Caco-2 (cell line): ENCODE results near the gene CST5. TPM values are rescaled to one million over a fixed set of nuclear protein-coding genes. Genes with fewer than 3 reads are reported as not detected.

Source experiments
- BruUV-seq: library from RNA; stranded (reverse); fragments of 400-500 nt; replicated peaks from 2 replicates; lab custom pipeline; 2021; lab: Mats Ljungman, UMichigan
- CTCF ChIA-PET: fragments of 300-600 bp; sonication (Branson Sonifier 250); formaldehyde crosslinking; loops from one replicate; lab custom pipeline; 2022; ENCODE audit warnings: antibody characterized with exemption; lab: Charles Lee
- POLR2A ChIA-PET: fragments of 300-600 bp; sonication (Branson Sonifier 250); formaldehyde crosslinking; loops from one replicate; lab custom pipeline; 2022; ENCODE audit warnings: antibody characterized with exemption; lab: Charles Lee
- DNase-seq, 2 experiments: peaks; one replicate each; pipeline versions ENCODE4 v3.0.0 to v3.0.0-alpha.2; 2020 to 2022
- H3K27me3 ChIP-seq: replicated peaks from 2 replicates; pipeline ENCODE4 v1.6.0; 2011; ENCODE audit warnings: low read length; ENCODE audit not compliant: control insufficient read depth, insufficient read depth
- H3K36me3 ChIP-seq: 2 replicates; pipeline ENCODE4 v1.5.1; 2011; ENCODE audit warnings: low read length; ENCODE audit not compliant: control insufficient read depth, insufficient read depth
- H3K4me1 ChIP-seq: fragments of 250-450 bp; sonication (Bioruptor Pico); 2 replicates; pipeline ENCODE4 v1.5.1; 2020; ENCODE audit warnings: mild to moderate bottlenecking
- H3K4me3 ChIP-seq: 2 replicates; pipeline ENCODE4 v1.5.1; 2011; ENCODE audit warnings: low read depth, mild to moderate bottlenecking, control low read depth, low read length
- H3K9me3 ChIP-seq: fragments of 250-450 bp; sonication (Bioruptor Pico); 2 replicates; pipeline ENCODE4 v1.5.1; 2020; ENCODE audit warnings: mild to moderate bottlenecking, moderate library complexity
- H3K27ac Mint-ChIP-seq: one replicate; pipeline ENCODE4 v1.8.0; 2022; ENCODE audit warnings: mixed read lengths; ENCODE audit not compliant: unreplicated experiment
- H3K27me3 Mint-ChIP-seq: one replicate; pipeline ENCODE4 v1.8.0; 2022; ENCODE audit warnings: mixed read lengths; ENCODE audit not compliant: insufficient read depth, unreplicated experiment
- H3K36me3 Mint-ChIP-seq: one replicate; pipeline ENCODE4 v1.8.0; 2022; ENCODE audit warnings: mild to moderate bottlenecking, mixed read lengths; ENCODE audit not compliant: insufficient read depth, unreplicated experiment
- H3K4me1 Mint-ChIP-seq: one replicate; pipeline ENCODE4 v1.8.0; 2022; ENCODE audit warnings: low read depth, mixed read lengths; ENCODE audit not compliant: unreplicated experiment
- H3K4me3 Mint-ChIP-seq: one replicate; pipeline ENCODE4 v1.8.0; 2022; ENCODE audit warnings: mild to moderate bottlenecking, moderate library complexity, mixed read lengths; ENCODE audit not compliant: unreplicated experiment
- H3K9me3 Mint-ChIP-seq: one replicate; pipeline ENCODE4 v1.8.0; 2022; ENCODE audit warnings: mixed read lengths; ENCODE audit not compliant: unreplicated experiment
- CTCF ChIP-seq, 2 experiments: fragments of 200-600 bp in 1 of 2; IDR thresholded peaks; 1 replicate in 1 of 2; 2 replicates in 1 of 2; pipeline versions ENCODE4 v1.5.1 to v1.8.0; 2011 to 2022; ENCODE audit warnings: antibody characterized with exemption in 1 of 2, control low read depth in 1 of 2, inconsistent platforms in 1 of 2, low read depth in 1 of 2, low read length in 1 of 2, mild to moderate bottlenecking in 1 of 2, moderate library complexity in 1 of 2; ENCODE audit not compliant: insufficient read depth in 1 of 2, severe bottlenecking in 1 of 2, unreplicated experiment in 1 of 2
- intact Hi-C: fragments of 100-400 bp; cut with micrococcal nuclease; formaldehyde crosslinking; loops from one replicate; pipeline ENCODE4 v1.10.0; 2022; ENCODE audit not compliant: unreplicated experiment
- total RNA-seq: library from RNA; stranded (reverse); gene quantifications from 2 replicates; pipeline ENCODE4 v1.2.3, GENCODE V29; 2022

The CST5 gene
- total RNA-seq, 1 experiment from 2014 or later, result not detected

- Mint-ChIP-seq H3K4me1 (peaks cover 5% of the 10 kb centered on the region), H3K9me3 (no peaks in the 10 kb centered on the region), H3K27ac (no peak within 1 kb of the TSS), H3K4me3 (no peak within 1 kb of the TSS), H3K36me3 (no peaks in the 10 kb centered on the region), H3K27me3 (no peaks in the 10 kb centered on the region)
- ChIA-PET CTCF (no interaction called here), POLR2A (no interaction called here)
- Histone ChIP-seq H3K4me1 (no peaks in the 10 kb centered on the region), H3K27me3 (no peaks in the 10 kb centered on the region), H3K9me3 (no peaks in the 10 kb centered on the region), H3K4me3 (no peak within 1 kb of the TSS), H3K36me3 (no peaks in the 10 kb centered on the region)
- TF ChIP-seq CTCF (IDR thresholded peaks at IDR 0.05; ENCODE audit: insufficient read depth in 1 of 2, low read depth in 1 of 2, low read length in 1 of 2, severe bottlenecking in 1 of 2, unreplicated experiment in 1 of 2), result no peak
- no peak for DNase-seq
- intact Hi-C loops, result no loop called here
- BruUV-seq, result no TSS peak
Measured at GRCh38 chr20:23826541-23827021, 53.0 kb downstream of the CST5 start, which contains the start of gene CST2. Gene CST2 (minus strand): TSS chr20:23826729. CDS start chr20:23826660, 69 bp downstream.

Other genes starting within 250 kb of the CST5 start
- 704 and 777 TPM in 2 replicates for gene CST3, start 241.8 kb downstream of the CST5 start, total RNA-seq
- 2.7 and 4.2 TPM in 2 replicates for gene CST4, start 190.7 kb downstream of the CST5 start, total RNA-seq
- gene CST1, start 128.8 kb downstream of the CST5 start, total RNA-seq, result 319 and 499 TPM in 2 replicates
- not detected in 2 replicates for gene CST2, start 53.0 kb downstream of the CST5 start, total RNA-seq
- 0.68 and 1.3 TPM in 2 replicates for gene GGTLC1, start 109.0 kb upstream of the CST5 start, total RNA-seq